Adipose tissue (tissue), 3 donors: ENCODE results near the gene MAPK7. TPM values are rescaled to one million over a fixed set of nuclear protein-coding genes. Genes with fewer than 3 reads are reported as not detected.

Experiments
- H3K27ac ChIP-seq: one replicate; pipeline ENCODE4 v1.5.1; 2013; ENCODE audit warnings: low read depth, low read length
- WGBS, 3 donors: extraction: QIAGEN DNeasy Blood & Tissue Kit; methylation state at CpG; one replicate each; pipeline ENCODE4 v1.1.7; 2013; 5-methylcytosine and 5-hydroxymethylcytosine counted together
- polyA plus RNA-seq, 3 donors: library from polyadenylated mRNA; stranded (reverse); fragments of 200-250 nt; gene quantifications; one replicate each; pipeline ENCODE4 v1.2.3, GENCODE V29; 2013
- donor health status: healthy with polysubstance abuse.
- donor health status: Bipolar disorder and iron deficiency.
- donor health status: healthy.

Gene MAPK7
- polyA plus RNA-seq, 3 donors = 4.7 to 21.5 (median 12.9) TPM

GRCh38 chr17:19386974-19387920, 8.9 kb downstream of the MAPK7 start, which contains the start of gene MFAP4:
Gene MFAP4 (minus strand): TSS chr17:19387190. CDS start chr17:19387155, 35 bp downstream.
- 10 to 21% (median 13%) methylated on average over 22 of the region's 22 CpGs for WGBS, 3 donors
- H3K27ac ChIP-seq = peak within 1 kb of the TSS; percentile 60

- WGBS, 3 donors = 73 to 98% (median 90%) methylated on average over 2 of the region's 2 CpGs
- H3K27ac ChIP-seq = no peak overlapping the region
Measured at GRCh38 chr17:19387921-19388521, 9.7 kb downstream of the MAPK7 start.

- WGBS, 3 donors = 56 to 87% (median 62%) methylated on average over 5 of the region's 5 CpGs
- H3K27ac ChIP-seq = no peak overlapping the region
Measured at GRCh38 chr17:19388791-19389785, 10.8 kb downstream of the MAPK7 start.

- H3K27ac ChIP-seq = no peak overlapping the region
- 77 to 94% (median 85%) methylated on average over 2 of the region's 2 CpGs for WGBS, 3 donors
Measured at GRCh38 chr17:19390951-19391350, 12.7 kb downstream of the MAPK7 start.

- H3K27ac ChIP-seq = no peak overlapping the region
- 82 to 87% (median 84%) methylated on average over 7 of the region's 7 CpGs for WGBS, 3 donors
Measured at GRCh38 chr17:19391432-19391831, 13.1 kb downstream of the MAPK7 start.

- WGBS, 3 donors = 70 to 91% (median 82%) methylated on average over 7 of the region's 7 CpGs
- H3K27ac ChIP-seq = no peak overlapping the region
Measured at GRCh38 chr17:19392303-19392702, 14.0 kb downstream of the MAPK7 start.

GRCh38 chr17:19397556-19398041, 19.3 kb downstream of the MAPK7 start:
- WGBS, 3 donors = 56 to 70% (median 70%) methylated on average over 6 of the region's 6 CpGs
- H3K27ac ChIP-seq = no peak overlapping the region

GRCh38 chr17:19398301-19399181, 20.2 kb downstream of the MAPK7 start:
- no peak overlapping the region for H3K27ac ChIP-seq
- 25 to 73% (median 35%) methylated on average over 2 of the region's 2 CpGs for WGBS, 3 donors

GRCh38 chr17:19399750-19400450, 21.6 kb downstream of the MAPK7 start:
- 87 to 91% (median 89%) methylated on average over 3 of the region's 3 CpGs for WGBS, 3 donors
- no peak overlapping the region for H3K27ac ChIP-seq

- H3K27ac ChIP-seq = no peak overlapping the region
- WGBS, 3 donors = 78 to 90% (median 79%) methylated on average over 8 of the region's 8 CpGs
Measured at GRCh38 chr17:19401321-19402010, 23.2 kb downstream of the MAPK7 start.

- H3K27ac ChIP-seq = no peak overlapping the region
- WGBS, 3 donors = 83 to 95% (median 83%) methylated on average over 1 of the region's 1 CpG
Measured at GRCh38 chr17:19402171-19402570, 23.9 kb downstream of the MAPK7 start.

GRCh38 chr17:19403021-19403420, 24.7 kb downstream of the MAPK7 start:
- 79 to 93% (median 93%) methylated on average over 4 of the region's 4 CpGs for WGBS, 3 donors
- H3K27ac ChIP-seq = no peak overlapping the region

GRCh38 chr17:19404264-19404663, 26.0 kb downstream of the MAPK7 start:
- WGBS, 3 donors = 73 to 82% (median 80%) methylated on average over 1 of the region's 1 CpG
- H3K27ac ChIP-seq = no peak overlapping the region

- WGBS, 3 donors = 93 to 94% (median 94%) methylated on average over 5 of the region's 5 CpGs
- no peak overlapping the region for H3K27ac ChIP-seq
Measured at GRCh38 chr17:19405114-19405513, 26.8 kb downstream of the MAPK7 start.

- no peak overlapping the region for H3K27ac ChIP-seq
- 96 to 97% (median 97%) methylated on average over 10 of the region's 10 CpGs for WGBS, 3 donors
Measured at GRCh38 chr17:19407601-19408345, 29.5 kb downstream of the MAPK7 start.

GRCh38 chr17:19408346-19408710, 30.0 kb downstream of the MAPK7 start:
- no peak overlapping the region for H3K27ac ChIP-seq
- WGBS, 3 donors = 93 to 98% (median 93%) methylated on average over 2 of the region's 2 CpGs
